GM23248 (cell line): ENCODE data around the gene FUT7.

Experiments used
- EZH2 ChIP-seq: fragments of 200-600 bp; sonication (generic); IDR thresholded peaks from 2 replicates; pipeline ENCODE4 v1.6.1; 2018; ENCODE audit warnings: antibody characterized with exemption, mild to moderate bottlenecking; ENCODE audit not compliant: insufficient read depth, poor library complexity, severe bottlenecking
- EZH2phosphoT487 ChIP-seq: fragments of 200-600 bp; sonication (generic); IDR thresholded peaks from 2 replicates; pipeline ENCODE4 v1.6.1; 2018; ENCODE audit warnings: antibody characterized with exemption, moderate library complexity, mild to moderate bottlenecking, low read depth; ENCODE audit not compliant: insufficient read depth

DNA sequence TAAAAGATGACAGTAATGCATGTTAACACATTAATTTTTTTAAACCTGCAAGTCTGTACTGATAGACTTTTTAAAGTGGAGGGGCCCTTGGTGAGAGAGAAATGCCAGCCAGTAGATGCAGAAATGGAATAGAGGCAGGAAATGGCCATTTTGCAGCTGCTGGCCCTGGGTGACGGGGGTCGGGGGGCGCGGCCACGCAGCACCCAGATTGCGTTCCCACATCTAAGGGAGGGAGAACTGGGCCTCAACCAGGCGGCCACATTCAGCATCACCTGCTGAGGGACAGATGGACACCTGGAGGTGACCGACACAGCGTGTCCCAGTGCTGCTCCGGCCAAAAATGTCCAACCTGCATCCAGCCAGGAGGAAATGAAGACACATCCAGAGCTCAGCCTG is 29.2 kb downstream of the FUT7 start:
- TF ChIP-seq EZH2 (no peak), EZH2phosphoT487 (no peak)
